Lung (tissue), 13 donors: Measurements from ENCODE around the gene OXER1. TPM values are rescaled to one million over a fixed set of nuclear protein-coding genes. Genes with fewer than 3 reads are reported as not detected.

Source experiments
- ATAC-seq: fragments of 200-7000 bp; cut with Tn5 transposase; one replicate; pipeline ENCODE4 v1.9.1; 2020; ENCODE audit warnings: moderate number of reproducible peaks; ENCODE audit not compliant: insufficient read depth, low FRiP score
- DNase-seq, 3 donors: peaks; one replicate each; pipeline ENCODE4 v3.0.0-alpha.2; 2013 to 2017
- H3K27ac ChIP-seq, 2 donors: one replicate each; pipeline ENCODE4 v1.5.1; 2013; ENCODE audit warnings: mild to moderate bottlenecking in 2 of 2, moderate library complexity in 2 of 2, control low read depth in 1 of 2, inconsistent platforms in 1 of 2, low read depth in 1 of 2, low read length in 1 of 2
- H3K27me3 ChIP-seq, 3 donors: one replicate each; pipeline ENCODE4 v1.5.1; 2013; ENCODE audit warnings: low read length in 2 of 3; ENCODE audit not compliant: control insufficient read depth in 3 of 3, insufficient read depth in 3 of 3
- H3K36me3 ChIP-seq, 4 donors: one replicate each; pipeline ENCODE4 v1.5.1; 2013; ENCODE audit warnings: low read length in 4 of 4, mild to moderate bottlenecking in 1 of 4, moderate library complexity in 1 of 4; ENCODE audit not compliant: control insufficient read depth in 4 of 4, insufficient read depth in 4 of 4
- H3K4me1 ChIP-seq, 5 donors: one replicate each; pipeline ENCODE4 v1.5.1; 2013; ENCODE audit warnings: low read length in 5 of 5, mild to moderate bottlenecking in 2 of 5, moderate library complexity in 1 of 5; ENCODE audit not compliant: control insufficient read depth in 5 of 5, insufficient read depth in 5 of 5
- H3K4me3 ChIP-seq: one replicate; pipeline ENCODE4 v1.5.1; 2013; ENCODE audit warnings: mild to moderate bottlenecking, control low read depth, moderate library complexity
- H3K9ac ChIP-seq, 2 donors: one replicate each; pipeline ENCODE4 v1.5.1; 2013; ENCODE audit warnings: low read length in 2 of 2, control low read depth in 1 of 2; ENCODE audit not compliant: insufficient read depth in 1 of 2
- H3K9me3 ChIP-seq, 4 donors: one replicate each; pipeline ENCODE4 v1.5.1; 2013; ENCODE audit warnings: low read length in 3 of 4, mild to moderate bottlenecking in 1 of 4, moderate library complexity in 1 of 4; ENCODE audit not compliant: control insufficient read depth in 4 of 4, insufficient read depth in 3 of 4
- CTCF ChIP-seq: IDR thresholded peaks from 2 replicates; pipeline ENCODE4 v1.5.1; 2012; ENCODE audit warnings: mild to moderate bottlenecking; ENCODE audit errors: control extremely low read depth, extremely low read depth
- WGBS, 2 donors: extraction: QIAGEN DNeasy Blood & Tissue Kit; methylation state at CpG; one replicate each; pipeline ENCODE4 v1.1.7; 2013; 5-methylcytosine and 5-hydroxymethylcytosine counted together
- polyA plus RNA-seq, 2 donors: library from polyadenylated mRNA; stranded (reverse); fragments of 200-250 nt; gene quantifications; one replicate each; pipeline ENCODE4 v1.2.1, GENCODE V29; 2013
- small RNA-seq: library from RNA; depleted of rRNA; stranded (forward); fragments of <200 nt; gene quantifications from one replicate; pipeline ENCODE3, GENCODE V24; 2014; ENCODE audit warnings: low replicate concordance
- total RNA-seq, 2 donors: library from RNA; depleted of rRNA in 1 of 2; stranded (reverse); fragments of >200 nt in 1 of 2; gene quantifications; one replicate each; pipeline ENCODE4 v1.2.1, GENCODE V29; 2014 to 2021
- donor health status: control.
- donor health status: control.
- donor health status: Bipolar disorder and iron deficiency.
- donor health status: healthy.
- donor health status: DM: yes; HTN: yes; CAD: no.

OXER1 gene
- total and polyA plus RNA-seq, 4 donors, result 0.59 to 2.1 (median 1.6) TPM

- Histone ChIP-seq H3K4me1 (no peaks in the 10 kb centered on the region), H3K9me3 (no peaks in the 10 kb centered on the region), H3K36me3 (peaks cover 0 to 3% (median under 1%) of the 10 kb centered on the region in 4 donors), H3K27ac (no peak overlapping the region), H3K27me3 (no peaks in the 10 kb centered on the region), H3K9ac (no peak overlapping the region), H3K4me3 (no peak overlapping the region)
- 77 to 87% methylated on average over 4 of the region's 4 CpGs for WGBS, 2 donors
- DNase-seq (no peak), ATAC-seq (no peak)
- TF ChIP-seq CTCF, result no peak
Measured at GRCh38 chr2:42713920-42714319, 50.0 kb downstream of the OXER1 start.

GRCh38 chr2:42712934-42713333 lies 51.0 kb downstream of the OXER1 start:
- no peak for TF ChIP-seq CTCF
- peaks cover 0 to 9% (median 3%) of the 10 kb centered on the region in 4 donors for H3K36me3 ChIP-seq
- H3K4me3 ChIP-seq, result no peak overlapping the region
- no peak for ATAC-seq
- H3K4me1 ChIP-seq, result no peaks in the 10 kb centered on the region
- H3K27me3 ChIP-seq, result no peaks in the 10 kb centered on the region
- no peak overlapping the region for H3K9ac ChIP-seq
- no peak overlapping the region for H3K27ac ChIP-seq
- 82 to 89% methylated on average over 2 of the region's 2 CpGs for WGBS, 2 donors
- no peak for DNase-seq
- H3K9me3 ChIP-seq, result no peaks in the 10 kb centered on the region

Small RNA genes lying within 50 kb of the gene (small RNA-seq; reads per million reads assigned to genes)
- gene RNU6-137P, result not detected

Other genes starting within 250 kb of the OXER1 start
- 10 to 100 TPM; 22.3 to 65.8 TPM for gene MTA3, start 195.5 kb downstream of the OXER1 start, total RNA-seq
- 10 to 100 TPM in 1 of 2 donors, 1 to 10 TPM in 1; 9.2 to 26.6 TPM for gene MTA3, start 195.5 kb downstream of the OXER1 start, polyA plus RNA-seq
- gene HAAO, start 28.4 kb upstream of the OXER1 start, total RNA-seq, result 10 to 100 TPM; 12.5 to 13.0 TPM
- gene HAAO, start 28.4 kb upstream of the OXER1 start, polyA plus RNA-seq, result 1 to 10 TPM; 3.7 to 6.2 TPM